ENCODE measurements around the gene TENM4.

DNA sequence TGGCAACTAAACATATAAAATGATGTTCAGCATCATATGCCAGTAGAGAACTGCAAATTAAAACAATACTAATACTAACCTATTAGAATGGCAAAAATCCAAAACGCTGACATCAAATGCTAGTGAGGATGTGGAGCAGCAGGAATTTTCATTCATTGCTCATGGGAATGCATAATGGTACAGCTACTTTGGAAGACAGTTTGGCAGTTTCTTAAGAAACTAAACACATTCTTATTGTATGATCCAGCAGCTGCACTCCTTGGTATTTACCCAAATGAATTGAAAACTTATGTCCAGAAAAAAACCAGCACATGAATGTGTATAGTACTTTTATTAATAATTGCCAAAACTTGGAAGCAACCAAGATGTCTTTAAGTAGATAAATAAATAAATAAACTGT, 258.0 kb downstream of the TENM4 start:
- TF ChIP-seq, protein P1, sequence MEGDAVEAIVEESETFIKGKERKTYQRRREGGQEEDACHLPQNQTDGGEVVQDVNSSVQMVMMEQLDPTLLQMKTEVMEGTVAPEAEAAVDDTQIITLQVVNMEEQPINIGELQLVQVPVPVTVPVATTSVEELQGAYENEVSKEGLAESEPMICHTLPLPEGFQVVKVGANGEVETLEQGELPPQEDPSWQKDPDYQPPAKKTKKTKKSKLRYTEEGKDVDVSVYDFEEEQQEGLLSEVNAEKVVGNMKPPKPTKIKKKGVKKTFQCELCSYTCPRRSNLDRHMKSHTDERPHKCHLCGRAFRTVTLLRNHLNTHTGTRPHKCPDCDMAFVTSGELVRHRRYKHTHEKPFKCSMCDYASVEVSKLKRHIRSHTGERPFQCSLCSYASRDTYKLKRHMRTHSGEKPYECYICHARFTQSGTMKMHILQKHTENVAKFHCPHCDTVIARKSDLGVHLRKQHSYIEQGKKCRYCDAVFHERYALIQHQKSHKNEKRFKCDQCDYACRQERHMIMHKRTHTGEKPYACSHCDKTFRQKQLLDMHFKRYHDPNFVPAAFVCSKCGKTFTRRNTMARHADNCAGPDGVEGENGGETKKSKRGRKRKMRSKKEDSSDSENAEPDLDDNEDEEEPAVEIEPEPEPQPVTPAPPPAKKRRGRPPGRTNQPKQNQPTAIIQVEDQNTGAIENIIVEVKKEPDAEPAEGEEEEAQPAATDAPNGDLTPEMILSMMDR (IDR thresholded peaks at IDR 0.05): no peak
- TF ChIP-seq POLR2A (IDR thresholded peaks at IDR 0.05): no peak

Measured in uterus (tissue), 2 donors.